ES-I3 (cell line): ENCODE measurements around the gene EHD1.
"Not testable (repeated sequence)": the region's sequence is repeated elsewhere in the genome, so short reads cannot be mapped to it uniquely, and the experiment has no call there.

ENCODE experiments used
- H3K36me3 ChIP-seq: 2 replicates; pipeline ENCODE4 v1.6.1; 2013; ENCODE audit warnings: mild to moderate bottlenecking, low read length, control low read depth, moderate library complexity; ENCODE audit not compliant: insufficient read depth
- H3K4me1 ChIP-seq: 2 replicates; pipeline ENCODE4 v1.6.1; 2013; ENCODE audit warnings: mild to moderate bottlenecking, control low read depth, low read length; ENCODE audit not compliant: insufficient read depth
- H3K9ac ChIP-seq: 2 replicates; pipeline ENCODE4 v1.6.1; 2013; ENCODE audit warnings: low read depth, mild to moderate bottlenecking, low read length, moderate library complexity
- H3K9me3 ChIP-seq: 2 replicates; pipeline ENCODE4 v1.6.1; 2013; ENCODE audit warnings: mild to moderate bottlenecking, low read length, moderate library complexity; ENCODE audit not compliant: control insufficient read depth, insufficient read depth

EHD1 gene

GRCh38 chr11:64846998-64847666 is 31.3 kb downstream of the EHD1 start:
- Histone ChIP-seq H3K4me1 (peaks cover 28% of the 10 kb centered on the region), H3K9me3 (no peaks in the 10 kb centered on the region), H3K36me3 (no peaks in the 10 kb centered on the region), H3K9ac (no peak overlapping the region)

- H3K9me3 ChIP-seq, H3K9ac ChIP-seq, H3K36me3 ChIP-seq: not testable (repeated sequence)
- H3K4me1 ChIP-seq, result peaks cover 21% of the 10 kb centered on the region; the same call in 1 of the 2 replicates
These were observed 32.7 kb downstream of the EHD1 start for GRCh38 chr11:64845776-64846129.

DNA sequence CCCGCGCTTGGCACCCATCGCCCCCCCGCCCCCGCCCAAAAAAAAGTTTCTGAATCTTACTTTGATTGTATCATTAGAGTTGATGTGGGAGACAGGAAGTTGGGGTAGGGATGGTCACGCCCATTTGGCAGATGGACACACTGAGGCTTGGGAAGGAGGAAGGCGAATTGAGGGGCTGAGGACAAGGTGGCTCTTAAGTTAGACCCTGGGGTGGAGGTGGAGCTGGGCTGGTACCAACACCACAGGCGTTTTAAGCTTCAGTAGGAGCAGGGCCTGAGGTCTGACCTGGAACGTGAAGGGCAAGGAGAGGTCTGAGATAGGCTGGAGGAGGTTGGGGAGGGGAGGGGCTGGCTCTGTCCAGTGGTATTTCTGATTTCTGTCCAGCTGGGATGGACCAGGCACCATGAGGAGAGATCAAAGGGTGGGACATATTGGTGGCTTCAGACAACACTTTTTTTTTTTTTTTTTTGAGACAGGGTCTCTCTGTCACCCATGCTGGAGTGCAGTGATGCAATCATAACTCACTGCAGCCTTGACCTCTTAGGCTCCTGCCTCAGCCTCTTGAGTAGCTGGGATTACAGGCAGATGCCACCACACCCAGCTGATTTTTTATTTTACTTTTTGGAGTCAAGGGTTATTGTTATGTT is 33.2 kb downstream of the EHD1 start:
- Histone ChIP-seq H3K9ac (peak overlapping the region; percentile 72; the same call in 1 of the 2 replicates), H3K4me1 (peaks cover 21% of the 10 kb centered on the region; the same call in 1 of the 2 replicates), H3K9me3 (no peaks in the 10 kb centered on the region), H3K36me3 (no peaks in the 10 kb centered on the region)

DNA sequence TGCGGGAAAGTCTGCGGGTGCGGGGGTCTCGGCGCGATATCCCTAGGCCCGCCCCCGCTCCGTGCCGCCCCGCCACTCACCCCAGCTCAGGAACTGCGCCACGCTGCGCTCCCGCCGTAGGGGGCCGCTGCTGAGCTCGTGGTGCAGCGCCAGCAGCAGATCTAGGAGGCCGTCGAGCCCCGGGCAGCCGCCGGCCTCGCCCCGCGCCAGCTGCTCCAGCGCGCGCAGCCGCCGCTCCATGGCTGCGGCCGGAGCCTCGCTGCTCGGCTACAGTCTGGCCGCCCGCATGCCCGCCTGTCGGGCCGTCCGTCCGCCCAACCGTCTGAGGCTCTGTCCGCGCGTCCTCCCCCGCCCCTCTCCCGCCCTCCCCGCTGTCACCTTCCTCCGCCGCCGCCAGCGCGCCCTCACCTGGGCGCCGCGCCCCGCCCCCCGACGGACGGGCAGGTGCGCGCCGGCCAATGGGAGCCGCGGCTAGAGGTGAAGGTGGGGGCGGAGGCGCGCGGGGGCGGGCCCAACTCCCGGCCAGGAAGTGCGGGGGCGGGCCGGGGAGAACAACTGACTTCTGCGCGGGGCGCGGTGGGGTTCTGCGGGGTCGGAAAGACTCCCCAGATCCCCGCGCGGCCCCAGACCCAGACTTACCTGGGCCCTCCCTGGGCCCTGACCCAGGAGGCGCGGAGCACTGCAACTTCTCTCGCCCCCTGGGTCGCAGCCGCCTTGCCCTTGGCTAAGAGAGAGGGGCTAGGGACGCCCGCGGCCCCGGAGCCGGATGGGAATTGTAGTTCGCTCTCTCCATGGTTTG is 33.9 kb downstream of the EHD1 start, which contains the start of gene CDC42BPG:
TSS of gene CDC42BPG (minus strand) at position 324 of the 799 bp plus-strand sequence. CDS start at position 240, 84 bp downstream.
- no peaks in the 10 kb centered on the region for H3K9me3 ChIP-seq
- no peaks in the 10 kb centered on the region for H3K36me3 ChIP-seq
- H3K9ac ChIP-seq, result peak within 1 kb of the TSS; percentile 72
- H3K4me1 ChIP-seq, result peaks cover 21% of the 10 kb centered on the region; the same call in 1 of the 2 replicates

GRCh38 chr11:64843686-64844329 is 34.6 kb downstream of the EHD1 start:
- H3K9ac ChIP-seq, result peak overlapping the region; percentile 72
- peaks cover 21% of the 10 kb centered on the region; the same call in 1 of the 2 replicates for H3K4me1 ChIP-seq
- H3K36me3 ChIP-seq, result no peaks in the 10 kb centered on the region
- H3K9me3 ChIP-seq, result no peaks in the 10 kb centered on the region

DNA sequence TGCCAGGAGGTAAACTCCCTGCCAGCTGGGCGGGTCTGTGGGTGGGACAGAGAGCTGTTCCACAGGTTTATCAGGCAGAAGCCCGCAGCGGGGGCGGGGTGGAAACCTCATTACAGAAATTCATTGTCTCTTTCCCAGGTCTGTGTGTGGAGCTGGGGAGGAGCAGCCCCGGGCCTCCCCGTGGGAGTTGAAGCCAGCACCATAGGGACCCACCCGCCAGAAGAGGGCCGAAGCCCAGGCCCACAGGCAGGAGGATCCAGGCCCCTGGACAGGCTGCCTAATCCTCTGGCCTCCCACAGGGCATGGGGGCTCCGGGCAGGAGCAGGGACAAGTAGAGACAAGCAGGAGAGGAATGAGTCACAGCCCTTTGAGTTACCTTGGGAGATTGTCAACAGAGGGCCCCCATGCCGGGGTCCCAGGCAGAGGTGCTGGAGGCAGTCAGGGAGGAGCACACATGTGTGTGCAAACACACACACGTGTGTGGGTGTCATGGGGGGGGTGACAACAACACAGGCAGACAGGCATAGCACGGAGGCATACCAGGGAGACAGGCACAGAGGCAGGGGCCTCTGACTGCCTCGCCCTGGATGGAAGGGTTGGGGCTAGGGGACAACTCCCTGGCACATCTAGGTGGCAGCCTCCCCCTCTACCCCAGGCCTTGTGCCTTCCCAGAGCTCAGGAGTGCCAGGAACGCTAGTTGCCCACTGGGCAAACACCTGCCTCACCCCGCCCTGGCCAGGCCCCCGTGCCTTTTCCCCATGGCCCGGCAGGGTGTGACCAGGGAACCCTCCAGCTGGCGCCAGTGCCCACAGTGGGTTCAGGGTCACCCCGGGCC is 35.4 kb downstream of the EHD1 start:
- peaks cover 18% of the 10 kb centered on the region; the same call in 1 of the 2 replicates for H3K4me1 ChIP-seq
- H3K36me3 ChIP-seq, result no peaks in the 10 kb centered on the region
- H3K9ac ChIP-seq, result peak overlapping the region; percentile 72; the same call in 1 of the 2 replicates
- H3K9me3 ChIP-seq, result no peaks in the 10 kb centered on the region

DNA sequence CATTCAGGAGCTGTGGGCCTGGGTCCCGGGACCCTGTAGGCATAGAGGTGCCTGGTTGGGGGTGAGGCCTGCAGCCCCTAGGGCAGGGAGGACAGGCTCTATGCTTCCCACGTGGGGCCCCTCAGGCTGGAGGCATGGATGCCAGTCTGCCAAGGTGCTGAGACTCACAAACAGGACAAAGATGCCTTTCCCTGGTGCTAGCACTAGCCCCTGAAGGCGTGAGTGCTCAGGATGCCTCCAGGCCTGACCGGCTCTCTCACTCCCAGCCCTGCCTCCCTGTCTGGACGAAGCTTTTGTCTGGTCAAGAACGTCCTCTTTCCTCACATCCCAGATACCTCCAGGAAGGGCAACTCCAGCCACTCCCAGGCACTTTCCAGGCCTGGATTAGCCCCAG is 36.1 kb downstream of the EHD1 start:
- peaks cover 18% of the 10 kb centered on the region; the same call in 1 of the 2 replicates for H3K4me1 ChIP-seq
- no peaks in the 10 kb centered on the region for H3K36me3 ChIP-seq
- H3K9ac ChIP-seq, result no peak overlapping the region
- no peaks in the 10 kb centered on the region for H3K9me3 ChIP-seq

DNA sequence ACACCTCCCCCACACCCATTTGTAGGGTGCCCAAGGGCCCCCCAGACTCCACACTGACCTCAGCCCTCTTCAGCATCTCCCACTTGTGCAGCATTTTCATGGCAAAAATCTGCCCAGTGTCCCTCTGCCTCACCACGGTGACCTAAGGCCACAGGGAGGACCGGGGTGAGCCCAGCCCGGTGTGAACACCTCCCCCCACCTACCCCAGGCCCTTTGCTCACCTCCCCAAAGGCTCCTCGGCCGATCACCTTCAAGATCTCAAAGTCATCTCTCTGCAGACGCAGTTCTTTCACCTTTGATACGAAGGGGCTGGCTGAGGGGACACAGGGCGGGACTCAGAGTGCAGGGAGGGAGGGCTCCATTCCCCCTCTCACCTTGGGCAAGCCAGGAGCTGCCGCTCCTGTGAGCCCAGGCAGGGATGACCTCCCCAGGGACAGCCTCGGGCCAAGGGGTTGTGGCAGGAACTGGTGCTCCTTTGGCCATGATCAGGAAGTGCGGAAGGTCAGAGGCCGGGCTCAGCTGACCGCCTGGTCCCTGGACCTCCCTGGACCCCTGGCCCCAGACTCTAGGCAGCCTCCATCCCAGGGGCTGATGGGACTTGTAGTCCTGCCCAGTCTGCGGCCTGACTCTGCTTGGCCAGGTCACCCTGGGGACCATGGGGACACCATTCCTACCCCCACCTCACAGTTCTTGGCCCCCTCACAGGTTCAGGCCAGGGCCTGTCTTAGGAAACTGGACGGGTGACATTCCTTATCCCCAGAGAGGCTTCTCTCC is 36.6 kb downstream of the EHD1 start:
- no peaks in the 10 kb centered on the region for H3K36me3 ChIP-seq
- peaks cover 18% of the 10 kb centered on the region; the same call in 1 of the 2 replicates for H3K4me1 ChIP-seq
- no peak overlapping the region for H3K9ac ChIP-seq
- H3K9me3 ChIP-seq, result no peaks in the 10 kb centered on the region

DNA sequence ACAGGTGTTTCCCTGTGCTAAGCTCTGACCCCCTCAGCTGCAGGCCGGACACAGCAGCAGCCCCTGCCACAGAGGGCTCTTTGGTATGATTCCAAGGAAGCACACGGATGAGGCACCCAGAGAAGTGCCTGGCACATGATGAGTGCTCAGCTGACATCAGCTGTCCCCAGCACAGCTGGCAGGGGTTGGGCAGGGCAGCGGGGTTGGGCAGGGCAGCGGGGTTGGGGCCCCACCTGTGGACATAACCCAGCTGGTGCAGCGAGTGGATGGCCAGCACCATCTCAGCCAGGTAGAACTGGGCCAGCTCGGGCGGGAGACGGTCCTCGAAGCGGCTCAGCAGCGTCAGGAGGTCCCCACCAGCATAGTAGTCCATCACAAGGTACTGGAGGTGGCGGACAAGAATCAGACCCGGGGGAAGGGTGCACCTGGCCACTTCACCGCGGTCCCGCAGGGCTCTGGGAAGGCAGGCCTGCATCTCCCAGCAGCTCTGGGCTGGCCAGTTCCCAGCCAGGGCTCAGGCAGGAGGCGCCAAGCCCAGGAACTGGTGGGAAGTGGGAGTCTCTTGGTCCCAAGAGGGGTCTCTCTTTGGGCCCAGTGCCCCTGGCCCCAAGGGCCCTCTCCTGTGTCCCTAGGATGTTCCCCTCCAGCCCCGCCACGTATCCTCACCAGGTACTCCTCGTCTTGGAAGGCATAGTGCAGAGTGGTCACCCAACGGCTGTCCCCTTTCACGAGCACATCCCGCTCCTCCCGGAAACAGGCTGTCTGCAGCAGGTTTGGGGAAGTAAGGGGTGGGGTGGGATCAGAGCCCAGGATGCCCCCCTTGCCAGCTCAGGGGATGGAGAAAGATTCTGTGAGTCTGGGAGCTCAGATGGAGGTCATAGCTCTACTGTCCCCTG is 38.3 kb downstream of the EHD1 start:
- Histone ChIP-seq H3K9me3 (no peaks in the 10 kb centered on the region), H3K9ac (no peak overlapping the region), H3K36me3 (no peaks in the 10 kb centered on the region; the same call in 1 of the 2 replicates), H3K4me1 (peaks cover 18% of the 10 kb centered on the region; the same call in 1 of the 2 replicates)

DNA sequence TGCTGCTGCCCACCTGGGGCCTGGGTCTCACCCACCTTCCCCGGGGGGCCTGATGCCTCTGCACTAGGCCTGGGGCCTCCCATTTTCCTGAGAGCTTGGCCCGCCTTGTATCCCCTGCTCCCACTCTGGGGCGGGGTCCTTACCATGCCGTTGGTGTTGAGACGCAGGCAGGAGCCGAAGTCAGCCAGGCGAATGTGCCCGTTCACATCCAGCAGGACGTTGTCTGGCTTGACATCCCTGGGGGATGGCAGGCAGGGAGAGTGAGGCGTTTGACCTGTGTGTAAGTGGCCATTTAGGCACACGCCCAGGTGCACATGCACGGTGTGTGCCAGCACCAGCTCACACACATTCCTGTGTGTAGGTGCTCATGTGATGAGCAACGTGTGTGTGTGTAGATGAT is 39.1 kb downstream of the EHD1 start:
- no peaks in the 10 kb centered on the region for H3K9me3 ChIP-seq
- H3K36me3 ChIP-seq, result no peaks in the 10 kb centered on the region; the same call in 1 of the 2 replicates
- H3K4me1 ChIP-seq, result peaks cover 18% of the 10 kb centered on the region; the same call in 1 of the 2 replicates
- H3K9ac ChIP-seq, result no peak overlapping the region

DNA sequence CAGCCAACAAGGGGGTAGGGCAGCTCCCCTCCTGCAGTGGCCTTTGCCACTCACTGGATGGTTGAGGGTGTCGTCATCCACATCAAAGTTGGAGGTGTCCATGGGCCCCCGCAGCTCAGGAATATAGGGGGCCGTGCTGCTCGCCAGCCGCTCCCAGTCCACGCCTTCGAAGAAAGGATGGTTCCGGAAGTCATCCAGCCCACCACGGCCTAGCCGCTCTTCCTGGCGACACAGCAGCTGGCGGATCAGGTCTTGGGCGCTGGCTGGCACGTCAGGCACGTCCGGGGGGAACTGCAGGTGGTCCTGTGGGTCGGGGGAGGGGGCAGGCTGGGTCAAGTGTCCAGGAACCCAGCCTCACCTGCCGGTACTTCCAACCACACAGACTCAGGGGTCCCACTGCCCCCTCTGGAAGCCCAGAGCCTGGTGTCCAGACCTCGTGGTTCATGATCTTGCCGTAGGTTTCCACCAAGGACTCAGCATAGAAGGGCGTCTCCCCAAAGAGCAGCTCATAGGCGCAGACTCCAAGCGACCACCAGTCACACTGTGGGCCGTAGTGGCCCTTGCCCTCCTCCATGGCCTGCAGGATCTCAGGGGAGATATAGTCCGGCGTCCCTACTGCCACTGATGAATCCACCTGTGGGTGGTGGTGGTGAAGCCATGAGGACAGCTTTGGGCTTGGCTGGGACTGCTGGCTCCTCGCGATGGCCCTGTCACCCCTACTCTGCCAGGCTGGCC is 39.7 kb downstream of the EHD1 start:
- Histone ChIP-seq H3K9ac (no peak overlapping the region), H3K36me3 (no peaks in the 10 kb centered on the region; the same call in 1 of the 2 replicates), H3K9me3 (no peaks in the 10 kb centered on the region), H3K4me1 (peaks cover 18% of the 10 kb centered on the region; the same call in 1 of the 2 replicates)
